ENCODE measurements around the gene DUSP16. TPM values are rescaled to one million over a fixed set of nuclear protein-coding genes. Genes with fewer than 3 reads are reported as not detected.
"Not testable (repeated sequence)": the region's sequence is repeated elsewhere in the genome, so short reads cannot be mapped to it uniquely, and the experiment has no call there.

The DUSP16 gene
- total RNA-seq, 1 donor from 2014 or later: 49.4 TPM

DNA sequence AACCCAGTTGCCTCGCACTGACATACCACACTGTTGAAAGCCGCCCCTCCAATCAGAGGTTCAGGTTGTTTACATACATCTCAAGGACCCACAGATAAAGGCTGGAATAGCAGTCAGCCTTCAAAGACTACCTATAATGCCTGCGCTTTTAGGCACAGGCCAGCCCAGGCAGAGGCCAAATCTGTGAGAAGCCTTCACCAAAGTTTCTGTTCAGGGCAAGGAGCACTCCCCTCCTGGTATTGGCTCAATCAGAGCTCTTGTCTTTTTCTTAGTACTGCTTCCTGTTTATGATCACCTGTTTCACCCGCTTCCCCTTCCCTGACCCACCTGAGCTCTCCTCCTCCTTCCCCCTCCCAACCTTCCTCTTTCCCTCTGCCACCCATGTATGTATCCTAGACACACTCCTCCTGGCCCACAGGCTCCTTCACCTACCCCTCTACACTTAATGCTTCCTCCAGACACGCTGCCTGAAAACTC, 34.8 kb downstream of the DUSP16 start:
- intact Hi-C loops (cut with micrococcal nuclease): no loop called here

DNA sequence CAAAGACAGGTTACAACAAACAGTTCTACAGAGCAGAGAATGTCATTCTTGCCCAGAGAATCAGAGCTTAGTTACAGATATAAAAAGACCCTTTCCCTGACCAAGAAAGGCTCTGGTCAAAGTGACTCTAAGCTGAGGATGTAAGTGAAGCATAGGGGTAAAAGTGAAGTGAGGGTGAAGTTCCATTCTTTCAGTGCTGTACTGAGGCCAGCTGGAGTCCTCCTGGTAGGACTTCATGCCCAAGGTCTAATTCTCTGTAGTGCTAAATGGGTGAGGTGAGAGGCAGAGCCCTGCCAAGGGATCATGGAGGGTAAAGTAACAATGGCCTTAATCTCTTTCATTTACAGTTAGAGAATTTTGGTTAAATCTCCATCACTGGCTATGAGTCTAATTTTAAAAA, 38.5 kb downstream of the DUSP16 start:
- intact Hi-C loops (cut with micrococcal nuclease): no loop called here

GRCh38 chr12:12523229-12523628, 39.4 kb downstream of the DUSP16 start:
- intact Hi-C loops (cut with micrococcal nuclease): no loop called here

DNA sequence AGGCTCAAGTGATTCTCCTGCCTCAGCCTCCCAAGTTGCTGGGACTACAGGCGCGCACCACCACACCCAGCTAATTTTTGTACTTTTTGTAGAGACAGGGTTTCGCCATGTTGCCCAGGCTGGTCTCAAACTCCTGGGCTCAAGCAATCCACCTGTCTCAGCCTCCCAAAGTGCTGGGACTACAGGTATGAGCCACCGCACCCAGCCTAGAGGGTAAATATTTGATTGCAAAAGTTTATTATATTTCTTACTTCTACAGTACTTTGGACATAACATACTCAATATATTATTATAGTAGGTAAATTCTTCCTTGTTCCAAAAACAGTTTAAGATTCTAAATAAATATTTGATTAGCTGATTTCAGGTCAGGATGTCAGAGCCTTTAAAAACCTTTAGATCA, 40.0 kb downstream of the DUSP16 start:
- intact Hi-C loops (cut with micrococcal nuclease): not testable (repeated sequence)

- intact Hi-C loops (cut with micrococcal nuclease): no loop called here
Observed at GRCh38 chr12:12521888-12522287, 40.8 kb downstream of the DUSP16 start.

DNA sequence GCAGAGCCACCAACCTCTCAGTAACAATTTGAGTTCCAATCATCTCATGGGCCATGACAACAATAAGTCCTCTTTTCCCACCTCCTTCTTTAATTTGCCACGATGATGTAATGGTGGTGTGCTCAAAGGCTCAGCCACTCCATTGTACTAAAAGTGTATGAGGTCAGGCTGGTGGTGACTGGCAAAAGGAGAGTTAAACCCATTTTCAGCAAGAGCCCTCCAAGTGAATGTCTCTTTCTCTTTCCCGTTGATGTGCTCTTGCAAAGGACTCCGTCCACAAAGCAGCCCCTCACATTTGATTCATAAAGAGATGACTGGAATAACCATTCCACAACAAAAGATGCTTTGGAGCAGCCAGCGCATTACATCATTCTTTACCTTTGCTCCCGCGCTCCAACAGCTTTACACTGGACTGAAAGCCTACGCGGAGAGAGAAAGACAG, 41.6 kb downstream of the DUSP16 start:
- intact Hi-C loops (cut with micrococcal nuclease): no loop called here

GRCh38 chr12:12520273-12520672, 42.4 kb downstream of the DUSP16 start:
- intact Hi-C loops (cut with micrococcal nuclease): no loop called here

DNA sequence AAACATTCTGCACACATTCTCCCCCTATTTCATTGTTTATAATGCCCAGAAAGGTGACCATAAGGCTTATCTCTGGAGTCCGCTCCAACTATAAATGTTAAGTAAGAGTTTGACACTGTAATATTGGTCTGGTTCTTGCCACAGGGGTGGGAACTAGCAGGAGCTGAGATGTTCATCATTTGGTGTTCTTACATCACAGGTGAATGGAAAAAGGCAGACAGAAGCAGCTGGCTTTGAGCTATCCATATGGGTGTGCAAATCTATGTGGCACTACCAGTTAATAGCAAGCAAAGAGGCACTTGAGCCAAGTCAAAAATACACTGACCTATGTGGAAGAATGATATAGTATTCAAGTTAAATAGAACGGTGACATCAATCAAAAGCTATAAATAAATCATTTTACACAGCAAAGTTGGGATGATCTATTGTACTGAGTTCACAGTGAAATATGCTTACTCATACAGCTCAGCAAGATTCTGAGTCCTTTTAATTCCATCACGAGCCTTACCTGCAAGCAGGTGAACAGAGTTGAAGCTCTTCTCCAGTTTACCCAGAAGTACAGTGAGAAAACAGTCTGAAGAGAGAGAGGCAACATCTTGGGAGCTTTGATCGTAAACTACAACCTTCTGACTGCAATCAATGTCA, 43.2 kb downstream of the DUSP16 start:
- intact Hi-C loops (cut with micrococcal nuclease): no loop called here

- intact Hi-C loops (cut with micrococcal nuclease): no loop called here
Observed at GRCh38 chr12:12518919-12519318, 43.7 kb downstream of the DUSP16 start.

DNA sequence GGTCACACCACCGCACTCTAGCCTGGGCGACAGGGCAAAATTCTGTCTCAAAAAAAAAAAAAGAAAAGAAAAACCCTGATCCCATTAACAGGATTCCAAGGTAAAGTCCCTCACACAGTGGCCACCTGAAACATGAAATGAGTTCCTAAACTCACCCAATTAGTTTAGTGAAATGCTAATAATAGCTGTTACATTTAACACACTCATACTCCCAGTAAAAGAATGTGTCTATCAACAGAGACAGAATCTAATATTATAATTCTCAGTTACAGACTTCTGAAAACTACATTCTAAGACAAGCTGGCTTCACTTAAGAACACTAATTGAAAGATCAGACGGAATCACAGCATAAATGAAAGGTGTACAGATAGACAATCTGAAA, 44.2 kb downstream of the DUSP16 start:
- intact Hi-C loops (cut with micrococcal nuclease): no loop called here

- intact Hi-C loops (cut with micrococcal nuclease): no loop called here
Observed at GRCh38 chr12:12513416-12514006, 49.2 kb downstream of the DUSP16 start.

GRCh38 chr12:12511895-12512711, 50.6 kb downstream of the DUSP16 start:
- intact Hi-C loops (cut with micrococcal nuclease): no loop called here

GRCh38 chr12:12511021-12511783, 51.5 kb downstream of the DUSP16 start:
- intact Hi-C loops (cut with micrococcal nuclease): no loop called here

GRCh38 chr12:12510551-12510950, 52.1 kb downstream of the DUSP16 start:
- intact Hi-C loops (cut with micrococcal nuclease): no loop called here

DNA sequence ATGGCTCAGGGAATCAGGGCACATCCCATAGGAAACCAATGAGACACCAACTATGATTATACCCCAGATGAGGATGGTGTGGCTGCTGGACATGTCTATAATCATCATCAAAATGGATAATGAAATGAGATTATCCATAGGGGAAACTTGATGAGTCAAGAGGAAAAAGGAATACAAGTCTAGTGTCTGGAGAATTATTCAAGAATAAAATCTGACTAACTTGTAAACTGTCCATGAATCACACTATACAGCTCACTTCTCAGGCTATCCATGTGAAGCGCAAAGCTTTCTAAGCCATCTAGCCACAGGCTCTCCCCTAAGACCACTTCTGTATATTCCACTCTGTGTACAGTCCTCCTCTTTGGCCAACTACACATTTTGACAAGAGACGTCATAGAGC, 52.5 kb downstream of the DUSP16 start:
- intact Hi-C loops (cut with micrococcal nuclease): no loop called here

- intact Hi-C loops (cut with micrococcal nuclease): loop anchor here (5.0 kb wide), 1 partner anchor 34 kb away; no protein-coding TSS in a partner anchor
Observed at GRCh38 chr12:12508612-12509011, 54.1 kb downstream of the DUSP16 start.

DNA sequence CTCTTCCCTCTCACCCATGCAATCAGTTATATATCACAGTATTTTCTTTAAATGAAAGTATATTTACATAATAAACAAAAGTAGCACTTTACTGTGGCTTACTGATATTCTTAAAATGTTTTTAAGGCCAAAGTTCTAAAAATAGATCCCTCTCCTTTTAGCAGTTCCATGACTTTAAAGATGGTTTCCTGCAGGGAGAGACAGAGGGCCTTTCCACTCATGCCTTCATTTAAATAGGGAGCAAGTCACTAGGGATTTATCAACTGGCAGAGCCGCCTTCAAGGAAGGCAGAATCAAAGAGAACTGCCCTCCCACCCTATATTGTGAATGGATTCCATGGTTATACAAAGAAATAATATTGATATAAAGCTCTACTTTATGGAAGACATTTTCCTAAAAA, 55.5 kb downstream of the DUSP16 start:
- intact Hi-C loops (cut with micrococcal nuclease): loop anchor here (2.0 to 5.0 kb wide), 2 partner anchors 35 to 54 kb away; no protein-coding TSS in a partner anchor

- intact Hi-C loops (cut with micrococcal nuclease): loop anchor here (1.0 to 5.0 kb wide), 3 partner anchors 36 to 130 kb away; no protein-coding TSS in a partner anchor
Observed at GRCh38 chr12:12506496-12506890, 56.2 kb downstream of the DUSP16 start.

DNA sequence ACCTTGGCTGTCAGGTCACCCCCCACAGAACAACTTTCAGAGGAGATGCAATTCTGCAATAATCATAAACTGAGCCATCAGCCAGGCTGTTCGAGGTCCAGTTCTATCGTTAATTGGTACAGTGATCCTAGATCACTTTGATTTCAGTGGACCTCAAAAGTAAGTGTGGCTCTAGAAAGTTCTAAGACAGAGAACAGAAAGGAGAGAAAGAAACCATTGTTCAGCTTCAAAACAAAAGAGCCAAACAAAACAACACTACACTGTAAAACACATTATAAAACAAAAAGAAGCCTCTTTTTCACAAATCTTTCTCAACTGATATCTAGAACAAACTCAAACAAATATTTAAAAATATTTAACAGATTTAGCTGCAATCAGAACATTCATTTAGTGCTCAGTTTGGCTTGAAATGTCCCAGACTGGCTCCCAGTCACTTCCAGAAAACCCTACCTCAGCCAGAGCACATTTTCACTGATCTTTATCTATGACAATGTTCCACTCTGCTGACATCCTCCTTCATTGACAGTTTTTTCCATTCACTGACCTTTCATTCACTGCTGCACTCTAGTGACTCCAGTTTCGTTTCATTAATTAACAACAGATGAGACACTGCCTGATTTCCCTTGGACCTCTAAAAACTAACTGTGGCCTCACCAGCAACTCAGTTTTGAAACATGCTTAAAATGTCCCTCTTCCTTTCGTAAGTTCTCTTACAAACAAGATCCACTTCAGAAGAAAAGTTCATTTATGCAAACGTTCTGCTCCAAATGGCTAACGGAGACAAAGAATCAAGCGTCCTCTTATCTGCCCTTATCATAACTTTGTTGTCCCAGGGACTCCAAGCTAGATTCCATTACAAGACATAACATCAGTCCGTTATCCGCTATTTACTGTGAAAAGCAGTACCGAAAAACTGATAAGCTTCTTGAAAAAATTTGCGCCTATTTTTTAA, 56.8 kb downstream of the DUSP16 start:
- intact Hi-C loops (cut with micrococcal nuclease): loop anchor here (1.0 to 5.0 kb wide), 4 partner anchors 24 to 130 kb away; no protein-coding TSS in a partner anchor
